ENCODE measurements around the gene CDC42SE2.

- TF ChIP-seq TAF1 (IDR thresholded peaks at IDR 0.05; ENCODE audit: low read depth) (no peak), REST (IDR thresholded peaks at IDR 0.05; ENCODE audit: borderline replicate concordance) (no peak), EP300 (conservative IDR thresholded peaks at IDR 0.05; ENCODE audit: poor library complexity, severe bottlenecking) (no peak), RAD21 (conservative IDR thresholded peaks at IDR 0.05) (no peak), MXI1 (conservative IDR thresholded peaks at IDR 0.05; ENCODE audit: poor library complexity, severe bottlenecking) (no peak), POLR2AphosphoS5 (IDR thresholded peaks at IDR 0.05) (no peak)
- TF ChIP-seq, protein P1, sequence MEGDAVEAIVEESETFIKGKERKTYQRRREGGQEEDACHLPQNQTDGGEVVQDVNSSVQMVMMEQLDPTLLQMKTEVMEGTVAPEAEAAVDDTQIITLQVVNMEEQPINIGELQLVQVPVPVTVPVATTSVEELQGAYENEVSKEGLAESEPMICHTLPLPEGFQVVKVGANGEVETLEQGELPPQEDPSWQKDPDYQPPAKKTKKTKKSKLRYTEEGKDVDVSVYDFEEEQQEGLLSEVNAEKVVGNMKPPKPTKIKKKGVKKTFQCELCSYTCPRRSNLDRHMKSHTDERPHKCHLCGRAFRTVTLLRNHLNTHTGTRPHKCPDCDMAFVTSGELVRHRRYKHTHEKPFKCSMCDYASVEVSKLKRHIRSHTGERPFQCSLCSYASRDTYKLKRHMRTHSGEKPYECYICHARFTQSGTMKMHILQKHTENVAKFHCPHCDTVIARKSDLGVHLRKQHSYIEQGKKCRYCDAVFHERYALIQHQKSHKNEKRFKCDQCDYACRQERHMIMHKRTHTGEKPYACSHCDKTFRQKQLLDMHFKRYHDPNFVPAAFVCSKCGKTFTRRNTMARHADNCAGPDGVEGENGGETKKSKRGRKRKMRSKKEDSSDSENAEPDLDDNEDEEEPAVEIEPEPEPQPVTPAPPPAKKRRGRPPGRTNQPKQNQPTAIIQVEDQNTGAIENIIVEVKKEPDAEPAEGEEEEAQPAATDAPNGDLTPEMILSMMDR (IDR thresholded peaks at IDR 0.05; ENCODE audit: poor library complexity, severe bottlenecking), result no peak
Measured at GRCh38 chr5:131258733-131259132, 5.1 kb upstream of the CDC42SE2 start.

Measured in neural cell (in vitro differentiated cells).